ENCODE results near the gene SGMS1. TPM values are rescaled to one million over a fixed set of nuclear protein-coding genes. Genes with fewer than 3 reads are reported as not detected.
A peak's percentile ranks its signal among the peaks of the same experiment; 100 is the strongest.

SGMS1 gene
- total and polyA plus RNA-seq, 2 donors (not counting 1 experiment from before 2014, with no cell fraction given): 39.9 to 82.1 TPM

- Histone ChIP-seq H3K4me1 (ENCODE audit: control insufficient read depth, extremely low read depth, insufficient read depth, low read length) (no peaks in the 10 kb centered on the region), H3K4me2 (ENCODE audit: extremely low read depth, insufficient read depth, low read length) (no peak overlapping the region), H3K9me3 (ENCODE audit: control insufficient read depth, insufficient read depth, low read depth, low read length) (no peaks in the 10 kb centered on the region), H2AFZ (ENCODE audit: low read length) (no peak overlapping the region), H4K20me1 (ENCODE audit: control insufficient read depth, extremely low read depth, insufficient read depth, low read length) (no peaks in the 10 kb centered on the region), H3K27me3 (ENCODE audit: control insufficient read depth, insufficient read depth, low read length) (no peaks in the 10 kb centered on the region), H3K79me2 (ENCODE audit: control insufficient read depth, insufficient read depth, low read length) (no peaks in the 10 kb centered on the region), H3K4me3 (replicated peaks in 1 of 4; ENCODE audit: control extremely low read depth in 1 of 4, insufficient read depth in 1 of 4, low read depth in 3 of 4, low read length in 4 of 4) (no peak overlapping the region), H3K36me3 (ENCODE audit: control insufficient read depth, insufficient read depth, low read length) (no peaks in the 10 kb centered on the region), H3K9ac (ENCODE audit: insufficient read depth, low read length) (no peak overlapping the region), H3K27ac (ENCODE audit: insufficient read depth, low read length) (no peak overlapping the region)
- DNase-seq (ENCODE audit: low read depth in 2 of 2): peak in 1 of 2 donors; percentile 44
- no peak for TF ChIP-seq EZH2 (IDR thresholded peaks at IDR 0.05; ENCODE audit: low read length, missing control alignments)
- no peak for TF ChIP-seq CTCF (conservative IDR thresholded peaks at IDR 0.05 in 1 of 2, IDR thresholded peaks at IDR 0.05 in 1 of 2; ENCODE audit: low read depth in 1 of 2, low read length in 2 of 2)
Observed at GRCh38 chr10:50545846-50546245, 77.9 kb downstream of the SGMS1 start.

GRCh38 chr10:50544857-50545429, 78.8 kb downstream of the SGMS1 start:
- Histone ChIP-seq H3K9ac (ENCODE audit: insufficient read depth, low read length) (no peak overlapping the region), H3K4me1 (ENCODE audit: control insufficient read depth, extremely low read depth, insufficient read depth, low read length) (no peaks in the 10 kb centered on the region), H3K4me2 (ENCODE audit: extremely low read depth, insufficient read depth, low read length) (no peak overlapping the region), H3K9me3 (ENCODE audit: control insufficient read depth, insufficient read depth, low read depth, low read length) (no peaks in the 10 kb centered on the region), H3K27me3 (ENCODE audit: control insufficient read depth, insufficient read depth, low read length) (no peaks in the 10 kb centered on the region), H4K20me1 (ENCODE audit: control insufficient read depth, extremely low read depth, insufficient read depth, low read length) (no peaks in the 10 kb centered on the region), H3K27ac (ENCODE audit: insufficient read depth, low read length) (no peak overlapping the region), H3K36me3 (ENCODE audit: control insufficient read depth, insufficient read depth, low read length) (no peaks in the 10 kb centered on the region), H3K79me2 (ENCODE audit: control insufficient read depth, insufficient read depth, low read length) (no peaks in the 10 kb centered on the region), H2AFZ (ENCODE audit: low read length) (no peak overlapping the region), H3K4me3 (replicated peaks in 1 of 4; ENCODE audit: control extremely low read depth in 1 of 4, insufficient read depth in 1 of 4, low read depth in 3 of 4, low read length in 4 of 4) (no peak overlapping the region)
- no peak for DNase-seq (ENCODE audit: low read depth in 2 of 2)
- TF ChIP-seq CTCF (conservative IDR thresholded peaks at IDR 0.05 in 1 of 2, IDR thresholded peaks at IDR 0.05 in 1 of 2; ENCODE audit: low read depth in 1 of 2, low read length in 2 of 2): no peak
- TF ChIP-seq EZH2 (IDR thresholded peaks at IDR 0.05; ENCODE audit: low read length, missing control alignments): no peak

DNA sequence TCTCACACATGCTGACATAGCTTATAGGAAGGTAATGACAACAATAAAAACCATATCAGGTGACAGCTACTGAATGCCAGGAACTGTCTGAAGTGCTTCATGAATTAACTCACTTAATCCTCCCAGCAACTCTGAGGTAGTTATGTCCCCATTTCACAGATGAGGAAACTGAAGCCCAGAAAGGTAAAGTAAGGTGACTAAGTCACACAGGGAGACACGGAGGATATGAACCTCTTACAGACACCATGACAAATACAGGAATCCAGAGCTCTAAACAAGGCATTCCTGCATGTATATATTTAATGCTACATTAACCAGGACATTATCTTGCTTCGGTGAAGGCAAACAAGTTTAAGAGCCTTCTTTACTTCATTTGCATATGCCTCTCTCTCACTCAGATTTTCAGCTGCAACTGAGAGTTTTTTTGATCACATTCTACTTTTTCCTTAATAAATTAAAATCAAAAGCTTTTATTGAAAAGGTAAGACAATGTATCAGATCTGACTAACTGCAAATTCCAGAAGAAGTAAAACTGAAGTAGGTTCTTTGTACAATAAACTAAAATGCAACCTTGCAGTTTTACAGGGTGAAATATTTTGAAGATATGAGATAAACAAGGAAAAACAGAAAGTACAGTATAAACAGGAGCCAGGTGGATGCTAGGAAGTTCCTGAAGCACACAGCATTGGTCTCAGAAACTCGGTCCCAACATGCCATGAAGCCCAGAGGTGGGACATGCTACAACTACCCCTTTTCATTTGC, 79.5 kb downstream of the SGMS1 start:
- no peak overlapping the region for H3K4me3 ChIP-seq (replicated peaks in 1 of 4; ENCODE audit: control extremely low read depth in 1 of 4, insufficient read depth in 1 of 4, low read depth in 3 of 4, low read length in 4 of 4)
- no peaks in the 10 kb centered on the region for H3K4me1 ChIP-seq (ENCODE audit: control insufficient read depth, extremely low read depth, insufficient read depth, low read length)
- H3K27me3 ChIP-seq (ENCODE audit: control insufficient read depth, insufficient read depth, low read length): no peaks in the 10 kb centered on the region
- no peak overlapping the region for H3K27ac ChIP-seq (ENCODE audit: insufficient read depth, low read length)
- no peaks in the 10 kb centered on the region for H3K9me3 ChIP-seq (ENCODE audit: control insufficient read depth, insufficient read depth, low read depth, low read length)
- no peak overlapping the region for H3K4me2 ChIP-seq (ENCODE audit: extremely low read depth, insufficient read depth, low read length)
- H3K79me2 ChIP-seq (ENCODE audit: control insufficient read depth, insufficient read depth, low read length): no peaks in the 10 kb centered on the region
- no peak overlapping the region for H3K9ac ChIP-seq (ENCODE audit: insufficient read depth, low read length)
- no peak overlapping the region for H2AFZ ChIP-seq (ENCODE audit: low read length)
- no peak for DNase-seq (ENCODE audit: low read depth in 2 of 2)
- H3K36me3 ChIP-seq (ENCODE audit: control insufficient read depth, insufficient read depth, low read length): no peaks in the 10 kb centered on the region
- no peaks in the 10 kb centered on the region for H4K20me1 ChIP-seq (ENCODE audit: control insufficient read depth, extremely low read depth, insufficient read depth, low read length)
- TF ChIP-seq EZH2 (IDR thresholded peaks at IDR 0.05; ENCODE audit: low read length, missing control alignments) (no peak), CTCF (conservative IDR thresholded peaks at IDR 0.05 in 1 of 2, IDR thresholded peaks at IDR 0.05 in 1 of 2; ENCODE audit: low read depth in 1 of 2, low read length in 2 of 2) (no peak)
